SU-DHL-6 (cell line): ENCODE measurements around the gene HOXB3.

Experiments used
- CTCF ChIP-seq: fragments of 200-600 bp; sonication (generic); IDR thresholded peaks from one replicate; pipeline ENCODE4 v1.5.1; 2017; ENCODE audit warnings: antibody characterized with exemption, mild to moderate bottlenecking, low read length, moderate library complexity; ENCODE audit not compliant: insufficient read depth, poor library complexity, severe bottlenecking
- EZH2phosphoT487 ChIP-seq: fragments of 200-600 bp; sonication (generic), shearing (Covaris generic); conservative IDR thresholded peaks from 2 replicates; pipeline ENCODE4 v1.6.1; 2018; ENCODE audit warnings: mild to moderate bottlenecking, antibody characterized with exemption, low read length, moderate library complexity, mixed read lengths

- no peak for TF ChIP-seq CTCF
- no peak for TF ChIP-seq EZH2phosphoT487
Measured at GRCh38 chr17:48502312-48502711, 87.7 kb downstream of the HOXB3 start.
